Left ventricle myocardium inferior (tissue), 1 donor: Measurements from ENCODE around the gene DHDH. TPM values are rescaled to one million over a fixed set of nuclear protein-coding genes. Genes with fewer than 3 reads are reported as not detected.

Source experiments
- DNase-seq: peaks from one replicate; pipeline ENCODE4 v3.0.0-alpha.2; 2020
- H3K27ac ChIP-seq: fragments of 200-600 bp; replicated peaks from 2 replicates; pipeline ENCODE4 v1.8.0; 2021
- H3K27me3 ChIP-seq: fragments of 200-600 bp; 2 replicates; pipeline ENCODE4 v1.8.0; 2021; ENCODE audit warnings: low read depth
- H3K36me3 ChIP-seq: fragments of 200-600 bp; 2 replicates; pipeline ENCODE4 v1.8.0; 2021
- H3K4me1 ChIP-seq: fragments of 200-600 bp; 2 replicates; pipeline ENCODE4 v1.8.0; 2021
- H3K4me3 ChIP-seq: fragments of 200-600 bp; 2 replicates; pipeline ENCODE4 v1.8.0; 2021; ENCODE audit warnings: mild to moderate bottlenecking, moderate library complexity
- H3K9me3 ChIP-seq: fragments of 200-600 bp; replicated peaks from 2 replicates; pipeline ENCODE4 v1.8.0; 2021
- intact Hi-C: fragments of 100-400 bp; cut with micrococcal nuclease; formaldehyde crosslinking; loops from one replicate; pipeline ENCODE4 v1.11.0; 2022
- total RNA-seq: library from RNA; stranded (reverse); fragmentation: NEBNext Ultra II Directional; extraction: Animal tissue kit (Norgen Biotek cat#: 25700); gene quantifications from one replicate; pipeline ENCODE4 v1.2.1, GENCODE V29; 2021
- TF ChIP-seq, protein P1 (sequence below): fragments of 200-600 bp; IDR thresholded peaks from 2 replicates; pipeline ENCODE4 v1.8.0; 2021; ENCODE audit warnings: antibody characterized with exemption, mild to moderate bottlenecking, borderline replicate concordance
- donor health status: DM: no; HTN: yes; CAD: no; lungs with severe emphysema.

DHDH gene
- total RNA-seq, 1 donor from 2014 or later = not detected

DNA sequence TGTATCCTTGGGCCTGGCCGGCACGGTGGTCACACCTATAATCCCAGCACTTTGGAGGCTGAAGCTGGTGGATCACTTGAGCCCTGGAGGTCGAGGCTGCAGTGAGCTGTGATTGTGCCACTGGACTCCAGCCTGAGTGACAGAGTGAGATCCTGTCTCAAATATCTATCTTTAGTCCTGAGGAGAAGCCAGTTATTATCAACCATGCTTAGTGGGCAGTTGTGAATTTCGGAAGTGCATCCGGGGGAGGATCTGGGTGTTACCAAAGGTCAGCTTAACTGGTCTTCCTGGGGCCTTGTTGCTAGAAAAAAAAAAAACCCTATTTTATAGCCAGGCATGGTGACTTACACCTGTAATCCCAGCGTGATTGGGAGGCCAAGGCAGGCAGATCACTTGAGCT, 9.6 kb downstream of the DHDH start:
- Histone ChIP-seq H3K27ac (no peak overlapping the region), H3K27me3 (no peaks in the 10 kb centered on the region), H3K4me1 (no peaks in the 10 kb centered on the region), H3K4me3 (no peak overlapping the region), H3K9me3 (peaks cover 8% of the 10 kb centered on the region), H3K36me3 (no peaks in the 10 kb centered on the region)
- intact Hi-C loops = no loop called here
- DNase-seq = no peak
- TF ChIP-seq, protein P1, sequence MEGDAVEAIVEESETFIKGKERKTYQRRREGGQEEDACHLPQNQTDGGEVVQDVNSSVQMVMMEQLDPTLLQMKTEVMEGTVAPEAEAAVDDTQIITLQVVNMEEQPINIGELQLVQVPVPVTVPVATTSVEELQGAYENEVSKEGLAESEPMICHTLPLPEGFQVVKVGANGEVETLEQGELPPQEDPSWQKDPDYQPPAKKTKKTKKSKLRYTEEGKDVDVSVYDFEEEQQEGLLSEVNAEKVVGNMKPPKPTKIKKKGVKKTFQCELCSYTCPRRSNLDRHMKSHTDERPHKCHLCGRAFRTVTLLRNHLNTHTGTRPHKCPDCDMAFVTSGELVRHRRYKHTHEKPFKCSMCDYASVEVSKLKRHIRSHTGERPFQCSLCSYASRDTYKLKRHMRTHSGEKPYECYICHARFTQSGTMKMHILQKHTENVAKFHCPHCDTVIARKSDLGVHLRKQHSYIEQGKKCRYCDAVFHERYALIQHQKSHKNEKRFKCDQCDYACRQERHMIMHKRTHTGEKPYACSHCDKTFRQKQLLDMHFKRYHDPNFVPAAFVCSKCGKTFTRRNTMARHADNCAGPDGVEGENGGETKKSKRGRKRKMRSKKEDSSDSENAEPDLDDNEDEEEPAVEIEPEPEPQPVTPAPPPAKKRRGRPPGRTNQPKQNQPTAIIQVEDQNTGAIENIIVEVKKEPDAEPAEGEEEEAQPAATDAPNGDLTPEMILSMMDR = no peak

DNA sequence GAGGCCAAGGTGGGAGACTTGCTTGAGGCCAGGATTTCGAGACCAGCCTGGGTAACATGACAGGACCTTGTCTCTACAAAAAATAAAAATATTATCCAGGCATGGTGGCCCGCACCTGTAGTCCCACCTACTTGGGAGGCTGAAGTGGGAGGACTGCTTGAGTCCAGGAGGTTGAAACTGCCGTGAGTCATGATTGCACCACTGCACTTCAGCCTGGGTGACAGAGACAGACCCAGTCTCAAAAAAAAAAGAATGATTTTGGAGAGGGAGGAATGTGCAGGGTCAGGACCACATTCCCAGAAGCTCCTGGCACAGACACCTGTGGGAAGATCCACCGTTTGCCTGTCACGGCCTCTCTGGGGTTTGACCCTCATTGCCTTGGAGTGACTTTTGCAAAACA, 11.9 kb downstream of the DHDH start:
- Histone ChIP-seq H3K27ac (no peak overlapping the region), H3K36me3 (no peaks in the 10 kb centered on the region), H3K27me3 (no peaks in the 10 kb centered on the region), H3K4me3 (no peak overlapping the region), H3K4me1 (no peaks in the 10 kb centered on the region), H3K9me3 (peaks cover 8% of the 10 kb centered on the region)
- TF ChIP-seq, protein P1 = no peak
- DNase-seq = no peak
- intact Hi-C loops = no loop called here

DNA sequence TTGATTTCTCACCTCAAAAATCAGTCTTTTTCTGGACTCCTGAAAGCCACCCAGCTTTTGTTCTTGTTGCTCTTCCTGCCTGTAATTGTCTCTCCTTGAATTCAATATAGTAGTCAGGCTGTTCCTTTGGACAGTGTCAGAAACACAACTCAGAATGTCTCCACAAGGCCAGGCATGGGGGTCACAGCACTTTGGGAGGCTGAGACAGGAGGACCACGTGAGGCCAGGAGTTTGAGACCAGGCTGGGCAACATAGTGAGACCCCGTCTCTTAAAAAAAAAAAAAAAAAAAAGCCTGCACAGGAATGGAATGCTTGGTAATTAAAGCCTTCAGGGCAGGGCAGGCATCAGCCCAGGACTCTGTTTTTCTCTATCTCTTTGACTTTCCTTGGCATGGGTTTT, 12.3 kb downstream of the DHDH start:
- intact Hi-C loops = no loop called here
- TF ChIP-seq, protein P1 = no peak
- H3K27ac ChIP-seq = no peak overlapping the region
- H3K27me3 ChIP-seq = no peaks in the 10 kb centered on the region
- H3K9me3 ChIP-seq = peaks cover 5% of the 10 kb centered on the region
- DNase-seq = no peak
- no peaks in the 10 kb centered on the region for H3K4me1 ChIP-seq
- no peak overlapping the region for H3K4me3 ChIP-seq
- H3K36me3 ChIP-seq = no peaks in the 10 kb centered on the region

DNA sequence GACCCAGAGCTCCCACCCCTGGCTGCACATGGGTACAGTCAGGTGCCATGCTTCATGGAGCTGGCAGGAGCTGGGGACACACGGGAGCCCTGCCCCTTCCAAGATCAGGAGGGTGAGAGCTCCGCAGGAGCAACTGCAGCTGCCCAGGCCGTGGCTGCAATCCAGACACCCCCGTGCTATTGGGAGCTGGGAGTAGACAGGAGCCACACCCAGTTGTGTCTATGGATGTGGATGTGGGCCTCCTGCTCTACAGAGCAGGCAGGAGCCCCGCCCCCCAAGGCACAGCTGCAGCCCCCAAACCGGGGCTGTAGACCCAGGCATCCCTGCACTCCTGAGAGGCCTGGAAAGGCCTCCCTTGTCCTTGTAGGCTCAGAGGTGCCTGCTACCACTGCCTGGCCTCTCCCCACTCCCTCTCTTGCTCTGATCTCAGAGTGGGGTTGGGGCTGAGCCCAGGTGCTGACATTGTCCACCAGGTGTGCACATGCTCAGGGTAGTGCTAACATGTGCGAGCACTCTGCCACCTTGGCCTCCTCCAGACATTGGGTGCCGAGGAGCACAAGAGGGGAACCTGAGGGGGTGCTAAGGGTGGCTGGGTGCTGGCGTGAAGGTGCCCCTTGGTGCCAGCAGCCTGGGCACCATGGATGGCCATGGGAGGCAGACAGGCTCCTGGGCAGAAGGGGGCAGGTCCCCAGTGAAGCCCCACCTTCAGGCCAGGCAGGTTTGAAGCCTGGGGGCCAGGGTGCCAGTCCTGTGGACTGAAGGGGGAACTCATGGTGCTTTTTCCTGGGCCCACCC, 13.2 kb downstream of the DHDH start:
- TF ChIP-seq, protein P1 = no peak
- intact Hi-C loops = no loop called here
- Histone ChIP-seq H3K27me3 (no peaks in the 10 kb centered on the region), H3K27ac (no peak overlapping the region), H3K9me3 (no peaks in the 10 kb centered on the region), H3K36me3 (no peaks in the 10 kb centered on the region), H3K4me1 (no peaks in the 10 kb centered on the region), H3K4me3 (no peak overlapping the region)
- no peak for DNase-seq

DNA sequence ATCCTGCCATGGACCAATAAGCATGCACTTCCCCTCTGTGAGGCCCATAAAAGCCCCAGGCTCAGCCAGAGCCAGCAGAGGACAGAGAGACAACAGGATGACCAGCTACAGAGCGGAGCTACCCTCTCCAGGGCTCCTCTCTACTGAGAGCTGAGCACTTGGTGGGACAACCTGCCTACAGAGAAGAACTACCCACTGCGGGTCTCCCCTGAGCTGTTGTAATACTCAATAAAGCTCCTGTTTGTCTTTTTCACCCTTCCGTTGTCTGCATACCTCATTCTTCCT, 13.7 kb downstream of the DHDH start:
- intact Hi-C loops = no loop called here
- no peak for DNase-seq
- Histone ChIP-seq H3K4me3 (no peak overlapping the region), H3K27me3 (no peaks in the 10 kb centered on the region), H3K36me3 (no peaks in the 10 kb centered on the region), H3K9me3 (no peaks in the 10 kb centered on the region), H3K4me1 (no peaks in the 10 kb centered on the region), H3K27ac (no peak overlapping the region)
- TF ChIP-seq, protein P1 = no peak
